NCI-H187 (cell line): ENCODE data around the gene RAB3GAP1.
"Not testable (repeated sequence)": the region's sequence is repeated elsewhere in the genome, so short reads cannot be mapped to it uniquely, and the experiment has no call there.

Experiments used
- DNase-seq, 2 experiments: peaks; one replicate each; lab custom pipeline; 2025; lab: John Stamatoyannopoulos, UW

RAB3GAP1 gene

GRCh38 chr2:135105513-135106316 is 53.6 kb downstream of the RAB3GAP1 start:
- not testable (repeated sequence) for DNase-seq

GRCh38 chr2:135113322-135113721 is 61.2 kb downstream of the RAB3GAP1 start:
- DNase-seq = no peak

- DNase-seq = no peak
Measured at GRCh38 chr2:135119582-135119981, 67.5 kb downstream of the RAB3GAP1 start.

- DNase-seq = no peak
Measured at GRCh38 chr2:135121016-135121657, 69.0 kb downstream of the RAB3GAP1 start.

GRCh38 chr2:135121658-135122039 is 69.6 kb downstream of the RAB3GAP1 start:
- DNase-seq = not testable (repeated sequence)

- no peak for DNase-seq
Measured at GRCh38 chr2:135124924-135125886, 73.1 kb downstream of the RAB3GAP1 start.

GRCh38 chr2:135125940-135126339 is 73.8 kb downstream of the RAB3GAP1 start:
- DNase-seq = no peak

GRCh38 chr2:135130751-135131150 is 78.7 kb downstream of the RAB3GAP1 start:
- DNase-seq = no peak

- DNase-seq = no peak
Measured at GRCh38 chr2:135132314-135132713, 80.2 kb downstream of the RAB3GAP1 start.

GRCh38 chr2:135140606-135141005 is 88.5 kb downstream of the RAB3GAP1 start:
- no peak for DNase-seq

GRCh38 chr2:135142323-135142722 is 90.2 kb downstream of the RAB3GAP1 start:
- DNase-seq = no peak

GRCh38 chr2:135144343-135144742 is 92.3 kb downstream of the RAB3GAP1 start:
- DNase-seq = no peak

GRCh38 chr2:135149251-135149650 is 97.2 kb downstream of the RAB3GAP1 start:
- DNase-seq = no peak

- DNase-seq = no peak
Measured at GRCh38 chr2:135150725-135151124, 98.6 kb downstream of the RAB3GAP1 start.

GRCh38 chr2:135151615-135152014 is 99.5 kb downstream of the RAB3GAP1 start:
- DNase-seq = no peak

GRCh38 chr2:135152361-135152760 is 100.3 kb downstream of the RAB3GAP1 start:
- no peak for DNase-seq

- no peak for DNase-seq
Measured at GRCh38 chr2:135154962-135155361, 102.9 kb downstream of the RAB3GAP1 start.

- no peak for DNase-seq
Measured at GRCh38 chr2:135157856-135158255, 105.8 kb downstream of the RAB3GAP1 start.

GRCh38 chr2:135159191-135159590 is 107.1 kb downstream of the RAB3GAP1 start:
- no peak for DNase-seq

GRCh38 chr2:135162377-135162776 is 110.3 kb downstream of the RAB3GAP1 start:
- no peak for DNase-seq

- DNase-seq = no peak
Measured at GRCh38 chr2:135162786-135163185, 110.7 kb downstream of the RAB3GAP1 start.

GRCh38 chr2:135163306-135163705 is 111.2 kb downstream of the RAB3GAP1 start:
- no peak for DNase-seq
